Nephron progenitor cell (in vitro differentiated cells): ENCODE results near the gene SNX20.

ENCODE experiments used
- DNase-seq: peaks from one replicate; pipeline ENCODE4 v3.0.0; 2021
- H3K27ac Mint-ChIP-seq: 2 replicates; pipeline ENCODE4 v1.8.0; 2021; ENCODE audit warnings: mild to moderate bottlenecking, moderate library complexity, mixed read lengths
- H3K27me3 Mint-ChIP-seq: 2 replicates; pipeline ENCODE4 v1.8.0; 2021; ENCODE audit warnings: mild to moderate bottlenecking, low read depth, mixed read lengths; ENCODE audit not compliant: poor library complexity
- H3K36me3 Mint-ChIP-seq: 2 replicates; pipeline ENCODE4 v1.8.0; 2021; ENCODE audit warnings: low read depth, mixed read lengths
- H3K4me1 Mint-ChIP-seq: 2 replicates; pipeline ENCODE4 v1.8.0; 2021; ENCODE audit warnings: mixed read lengths
- H3K4me3 Mint-ChIP-seq: 2 replicates; pipeline ENCODE4 v1.8.0; 2021; ENCODE audit warnings: mild to moderate bottlenecking, moderate library complexity, mixed read lengths
- H3K9me3 Mint-ChIP-seq: 2 replicates; pipeline ENCODE4 v1.8.0; 2021; ENCODE audit warnings: mild to moderate bottlenecking, moderate library complexity, mixed read lengths
- TF ChIP-seq, protein P1 (sequence below): fragments of 200-600 bp; sonication (generic); IDR thresholded peaks from 2 replicates; pipeline ENCODE4 v1.5.0; 2021; ENCODE audit warnings: antibody characterized with exemption

The SNX20 gene

DNA sequence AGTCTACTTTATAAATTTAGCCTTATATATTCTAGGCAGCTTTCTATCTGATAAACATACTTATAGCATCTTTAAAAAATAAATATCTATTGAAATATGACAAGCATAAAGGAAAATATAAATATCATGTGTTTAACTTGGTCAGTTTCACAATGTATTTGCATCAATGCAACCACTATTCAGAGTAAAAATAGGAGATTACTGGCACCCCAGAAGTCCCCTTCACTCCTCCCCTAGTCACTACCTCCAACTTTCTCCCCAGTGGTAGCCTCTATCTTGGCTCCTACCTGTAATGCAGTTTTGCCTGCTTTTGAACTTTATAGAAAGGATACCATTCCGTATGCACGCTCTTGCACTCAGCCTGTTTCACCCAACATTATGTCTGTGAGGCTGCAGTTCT is 9.1 kb upstream of the SNX20 start:
- H3K9me3 Mint-ChIP-seq, result no peaks in the 10 kb centered on the region
- H3K4me1 Mint-ChIP-seq, result peaks cover 12% of the 10 kb centered on the region
- no peak overlapping the region for H3K4me3 Mint-ChIP-seq
- peaks cover 23% of the 10 kb centered on the region for H3K27me3 Mint-ChIP-seq
- TF ChIP-seq, protein P1, sequence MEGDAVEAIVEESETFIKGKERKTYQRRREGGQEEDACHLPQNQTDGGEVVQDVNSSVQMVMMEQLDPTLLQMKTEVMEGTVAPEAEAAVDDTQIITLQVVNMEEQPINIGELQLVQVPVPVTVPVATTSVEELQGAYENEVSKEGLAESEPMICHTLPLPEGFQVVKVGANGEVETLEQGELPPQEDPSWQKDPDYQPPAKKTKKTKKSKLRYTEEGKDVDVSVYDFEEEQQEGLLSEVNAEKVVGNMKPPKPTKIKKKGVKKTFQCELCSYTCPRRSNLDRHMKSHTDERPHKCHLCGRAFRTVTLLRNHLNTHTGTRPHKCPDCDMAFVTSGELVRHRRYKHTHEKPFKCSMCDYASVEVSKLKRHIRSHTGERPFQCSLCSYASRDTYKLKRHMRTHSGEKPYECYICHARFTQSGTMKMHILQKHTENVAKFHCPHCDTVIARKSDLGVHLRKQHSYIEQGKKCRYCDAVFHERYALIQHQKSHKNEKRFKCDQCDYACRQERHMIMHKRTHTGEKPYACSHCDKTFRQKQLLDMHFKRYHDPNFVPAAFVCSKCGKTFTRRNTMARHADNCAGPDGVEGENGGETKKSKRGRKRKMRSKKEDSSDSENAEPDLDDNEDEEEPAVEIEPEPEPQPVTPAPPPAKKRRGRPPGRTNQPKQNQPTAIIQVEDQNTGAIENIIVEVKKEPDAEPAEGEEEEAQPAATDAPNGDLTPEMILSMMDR, result no peak
- no peak overlapping the region for H3K27ac Mint-ChIP-seq
- no peaks in the 10 kb centered on the region for H3K36me3 Mint-ChIP-seq
- DNase-seq, result no peak

DNA sequence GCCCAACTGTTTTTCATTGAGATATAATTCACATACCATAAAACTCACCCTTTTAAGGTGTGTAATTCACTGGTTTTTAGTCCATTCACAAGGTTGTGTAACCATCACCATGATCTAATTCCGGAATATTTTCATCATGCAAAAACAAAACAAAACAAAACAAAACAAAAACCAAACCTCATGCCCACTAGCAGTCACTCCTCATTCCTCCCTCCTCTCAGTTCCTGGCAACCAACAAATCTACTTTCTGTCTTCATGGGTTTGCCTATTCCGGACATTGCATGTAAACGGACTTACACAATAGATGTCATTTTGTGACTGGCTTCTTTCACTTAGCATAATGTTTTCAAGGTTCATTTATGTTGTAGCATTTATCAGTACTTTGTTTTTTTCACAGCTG is 7.8 kb upstream of the SNX20 start:
- TF ChIP-seq, protein P1, result no peak
- Mint-ChIP-seq H3K9me3 (no peaks in the 10 kb centered on the region), H3K27me3 (peaks cover 15% of the 10 kb centered on the region), H3K4me1 (peaks cover 11% of the 10 kb centered on the region), H3K27ac (no peak overlapping the region), H3K36me3 (no peaks in the 10 kb centered on the region), H3K4me3 (no peak overlapping the region)
- no peak for DNase-seq

DNA sequence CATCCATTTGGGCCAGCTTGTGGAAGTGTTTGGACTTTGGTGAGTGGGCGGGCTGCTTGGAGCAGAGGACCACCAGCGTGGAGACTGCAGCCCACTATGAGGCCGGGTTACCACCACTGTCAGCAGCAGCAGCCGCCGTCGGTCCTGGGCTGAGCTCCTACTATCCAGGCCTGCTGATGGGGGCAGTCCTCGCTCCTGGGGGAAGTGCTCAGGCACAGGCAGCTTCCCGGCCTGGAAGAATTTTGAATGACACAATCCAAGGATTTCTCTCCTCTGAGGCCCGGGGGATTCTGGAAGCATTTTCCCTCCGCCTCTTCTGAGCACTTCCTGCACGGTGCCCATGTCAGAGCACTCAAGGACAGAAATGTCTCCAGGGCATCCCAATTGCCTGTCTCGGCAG is 7.0 kb upstream of the SNX20 start:
- TF ChIP-seq, protein P1, result no peak
- DNase-seq, result no peak
- H3K27ac Mint-ChIP-seq, result no peak overlapping the region
- peaks cover 14% of the 10 kb centered on the region for H3K4me1 Mint-ChIP-seq
- no peak overlapping the region for H3K4me3 Mint-ChIP-seq
- H3K9me3 Mint-ChIP-seq, result no peaks in the 10 kb centered on the region
- peaks cover 11% of the 10 kb centered on the region for H3K27me3 Mint-ChIP-seq
- H3K36me3 Mint-ChIP-seq, result no peaks in the 10 kb centered on the region

DNA sequence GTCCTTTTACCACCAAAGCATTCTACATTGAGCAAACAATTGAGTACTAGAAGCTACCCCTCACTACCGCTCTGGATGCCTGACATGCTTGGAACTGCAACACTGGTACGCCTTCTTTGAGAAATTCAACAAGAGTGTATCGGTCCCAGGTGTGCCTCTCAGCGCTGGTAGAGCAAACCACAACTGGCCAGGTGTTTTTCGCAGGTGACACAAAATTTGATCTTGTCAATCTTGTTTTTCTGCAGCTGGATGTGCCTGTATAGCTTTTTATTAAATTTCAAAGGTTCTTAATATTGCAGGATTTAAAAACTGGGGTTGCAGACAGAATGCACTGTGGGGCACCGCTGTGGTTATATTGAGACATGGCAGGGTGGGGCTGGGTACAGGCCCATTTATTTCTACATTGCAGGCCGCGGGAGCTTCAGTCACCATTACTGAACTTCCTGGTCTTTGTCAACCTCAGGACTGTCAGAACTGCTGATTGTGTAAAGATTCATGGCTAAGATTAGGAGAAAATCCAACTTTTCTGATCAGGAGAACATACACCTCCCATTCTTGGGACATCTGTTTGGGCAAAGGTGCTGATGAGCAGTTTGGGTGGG is 4.5 kb upstream of the SNX20 start:
- no peaks in the 10 kb centered on the region for H3K9me3 Mint-ChIP-seq
- peaks cover 10% of the 10 kb centered on the region for H3K27me3 Mint-ChIP-seq
- no peaks in the 10 kb centered on the region for H3K36me3 Mint-ChIP-seq
- TF ChIP-seq, protein P1, result no peak
- peaks cover 4% of the 10 kb centered on the region for H3K4me1 Mint-ChIP-seq
- DNase-seq, result no peak
- no peak overlapping the region for H3K27ac Mint-ChIP-seq
- H3K4me3 Mint-ChIP-seq, result no peak overlapping the region

DNA sequence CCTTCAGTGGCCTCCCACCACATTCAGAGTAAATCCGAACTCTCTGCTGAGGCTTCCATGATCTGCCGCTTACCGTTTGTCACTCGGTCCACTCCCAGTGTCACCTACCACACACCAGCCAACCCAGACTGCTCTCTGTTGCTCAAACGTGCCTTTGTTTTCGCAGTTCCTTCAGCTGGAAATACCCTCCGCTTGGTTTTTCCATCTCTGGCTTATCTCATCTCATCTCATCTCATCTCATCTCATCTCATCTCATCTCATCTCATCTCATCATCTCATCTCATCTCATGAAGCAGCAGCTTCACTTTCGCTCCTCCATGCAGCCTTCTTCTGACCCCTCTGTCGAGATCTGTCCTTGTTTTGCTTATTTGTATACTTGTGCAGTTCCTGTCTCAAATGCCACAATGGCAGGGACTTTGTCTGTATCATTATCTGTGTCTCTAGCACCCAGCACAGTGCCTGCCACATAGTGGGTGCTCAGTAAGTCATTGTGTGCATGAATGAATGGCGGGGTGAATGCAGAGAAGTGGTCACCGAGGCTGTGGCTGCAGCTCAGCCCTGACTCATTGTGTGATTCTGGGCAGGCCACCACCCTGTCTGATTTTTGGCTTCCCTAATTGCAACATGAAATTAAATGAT is 3.8 kb upstream of the SNX20 start:
- TF ChIP-seq, protein P1, result no peak
- no peaks in the 10 kb centered on the region for H3K36me3 Mint-ChIP-seq
- peaks cover 10% of the 10 kb centered on the region for H3K27me3 Mint-ChIP-seq
- H3K4me3 Mint-ChIP-seq, result no peak overlapping the region
- DNase-seq, result no peak
- H3K27ac Mint-ChIP-seq, result no peak overlapping the region
- H3K9me3 Mint-ChIP-seq, result no peaks in the 10 kb centered on the region
- H3K4me1 Mint-ChIP-seq, result peaks cover 4% of the 10 kb centered on the region
